Muscle of back (tissue), 11 donors: Measurements from ENCODE around the gene TAB3. TPM values are rescaled to one million over a fixed set of nuclear protein-coding genes. Genes with fewer than 3 reads are reported as not detected.

ENCODE experiments used
- DNase-seq, 3 donors: peaks; one replicate each; pipeline versions ENCODE4 v3.0.0 to v3.0.0-alpha.2; 2013
- polyA plus RNA-seq, 10 donors: library from polyadenylated mRNA; unstranded; fragments of 120-200 nt; gene quantifications; one replicate each; pipeline ENCODE4 v1.2.1, GENCODE V29; 2013; ENCODE audit not compliant: insufficient read length in 10 of 10

Gene TAB3
- polyA plus RNA-seq, 10 donors = 9.6 to 16.5 (median 12.8) TPM

DNA sequence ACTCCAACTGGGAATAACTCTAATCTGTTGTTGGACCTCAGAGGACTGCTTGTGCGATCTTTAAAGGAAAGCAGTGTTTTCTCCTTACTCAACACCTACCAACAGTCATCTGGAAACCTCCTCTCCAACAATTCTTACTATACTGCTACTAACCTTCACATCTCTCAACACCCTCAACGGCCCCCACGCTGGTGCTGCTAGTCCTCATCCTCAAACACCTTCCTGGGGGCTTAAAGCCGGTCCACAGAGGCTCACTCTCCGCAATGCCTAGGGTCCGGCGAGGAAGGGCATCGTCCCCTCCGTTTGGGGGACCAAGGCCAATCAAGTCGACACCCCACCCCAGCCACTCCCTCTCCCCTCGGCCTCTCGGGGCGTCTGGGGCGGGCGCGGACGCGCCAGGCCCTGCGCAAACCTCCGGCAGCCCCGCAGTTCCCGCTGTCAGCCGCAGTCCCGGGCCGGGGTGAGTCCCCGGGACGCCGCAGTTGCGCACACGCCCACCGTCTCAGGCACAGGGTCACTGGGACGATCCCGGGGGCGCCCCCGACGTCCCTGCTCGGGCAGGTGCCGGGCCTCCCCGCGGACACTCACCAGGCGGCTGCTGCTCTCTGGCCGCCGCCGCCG is 418 bp downstream of the TAB3 start:
- DNase-seq = peak in 2 of 3 donors; percentile 23 to 59

DNA sequence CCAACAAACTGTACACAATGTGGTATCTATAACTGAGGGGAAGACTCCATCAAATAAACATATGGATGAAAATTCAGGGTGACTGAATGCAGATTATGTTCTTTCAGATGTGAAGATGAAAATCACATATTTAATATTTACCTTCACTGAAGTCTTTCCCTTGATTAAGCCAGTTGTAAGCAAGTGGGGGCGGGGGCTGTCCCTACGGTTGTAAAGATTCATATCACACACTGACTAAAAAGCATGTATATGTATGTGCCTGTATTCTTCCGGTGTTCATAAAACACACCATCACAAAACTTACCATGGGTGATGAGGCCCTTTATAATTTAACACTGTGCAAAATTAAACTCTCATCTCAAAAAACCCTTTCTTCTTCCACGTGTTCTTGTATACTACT is 1.3 kb downstream of the TAB3 start:
- no peak for DNase-seq

DNA sequence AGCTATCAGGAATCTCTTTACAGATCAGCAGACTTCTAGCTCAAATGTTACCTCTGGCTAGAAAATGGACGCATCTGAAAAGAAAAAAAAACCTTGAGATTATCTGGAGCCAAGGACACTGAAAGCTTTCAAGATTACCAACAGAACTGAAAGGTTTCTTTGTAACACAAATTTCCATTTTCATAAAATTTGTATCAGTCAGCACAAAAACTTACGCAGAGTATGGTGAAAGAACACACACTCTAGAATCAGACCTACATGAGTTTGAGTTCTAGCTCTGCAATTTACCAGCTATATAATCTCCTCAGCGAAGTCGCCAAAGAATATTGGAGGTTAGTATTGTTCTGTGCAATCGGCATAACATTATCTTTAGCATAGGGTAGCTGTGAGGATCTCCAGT is 1.8 kb downstream of the TAB3 start:
- DNase-seq = no peak

DNA sequence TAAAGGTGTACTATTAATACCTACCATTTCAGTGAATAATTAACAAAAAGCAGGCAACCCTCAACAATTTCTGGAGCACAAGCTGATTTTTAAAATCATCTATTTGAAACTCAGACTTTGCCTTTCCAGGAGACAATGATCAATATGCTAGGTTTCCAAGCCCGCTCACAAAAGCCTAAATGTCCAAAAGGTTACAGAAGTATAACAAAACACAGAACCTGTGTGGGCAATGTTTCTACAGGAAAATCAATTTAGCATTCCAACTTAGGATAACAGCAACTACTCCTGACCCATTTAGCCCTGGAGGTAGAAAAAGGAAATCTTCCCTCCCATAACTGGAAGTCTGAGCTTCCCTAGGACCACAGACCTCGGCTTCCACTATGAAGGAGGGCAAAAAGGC is 3.9 kb downstream of the TAB3 start:
- DNase-seq = no peak

DNA sequence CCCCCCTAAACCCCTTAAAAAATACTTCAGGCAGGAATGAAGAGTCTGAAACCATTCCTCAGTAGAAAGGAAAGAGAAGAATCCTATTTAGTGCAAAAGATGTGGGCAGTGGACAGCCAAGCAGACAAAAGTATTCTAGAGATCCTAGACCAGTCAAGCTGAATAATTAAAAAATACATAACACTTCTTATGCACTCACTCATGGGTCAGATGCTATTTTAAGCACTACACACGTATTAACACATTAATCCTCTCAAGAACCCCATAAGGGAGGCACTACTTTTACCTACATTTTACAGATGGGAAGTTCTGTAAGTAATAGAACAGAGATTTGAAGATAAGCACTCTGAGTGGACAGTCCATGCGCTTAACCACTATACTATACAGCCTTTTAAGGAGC is 5.9 kb downstream of the TAB3 start:
- no peak for DNase-seq

DNA sequence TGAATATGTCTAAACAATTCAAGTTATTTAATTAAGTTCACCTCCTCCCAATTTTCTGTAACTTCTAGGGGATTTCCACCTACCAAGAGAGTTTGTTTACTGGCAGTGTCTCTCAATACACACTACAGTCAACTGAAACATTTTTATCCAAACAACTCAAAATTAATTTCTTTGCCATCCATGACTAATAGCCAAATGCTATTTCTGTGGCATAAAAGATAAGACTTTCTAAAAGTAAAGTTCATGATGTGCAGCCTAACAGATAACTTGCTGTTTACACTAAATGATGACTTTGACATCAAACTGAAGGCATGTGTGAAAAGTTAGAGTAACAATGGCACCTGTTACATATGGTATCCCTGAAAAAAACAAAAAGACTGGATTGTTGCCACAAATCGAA is 7.3 kb downstream of the TAB3 start:
- no peak for DNase-seq

DNA sequence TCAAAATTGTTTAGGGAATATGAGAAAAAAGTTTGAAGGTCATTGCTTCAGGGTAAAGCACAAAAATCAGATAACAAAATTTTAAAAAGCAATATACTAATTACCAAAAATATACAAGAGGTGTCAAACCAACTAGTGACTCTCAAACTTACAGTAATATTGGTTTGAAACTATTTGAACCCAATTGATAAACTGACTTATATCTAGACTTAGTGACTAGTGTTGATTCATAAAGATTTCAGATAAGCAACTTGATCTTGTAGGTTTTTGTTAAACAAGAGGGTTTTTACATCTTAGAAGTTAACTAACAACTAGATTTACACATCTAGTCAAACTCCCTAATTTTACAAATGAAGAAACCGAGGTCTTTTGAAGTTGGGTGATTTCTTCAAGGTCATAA is 7.7 kb downstream of the TAB3 start:
- DNase-seq = no peak

DNA sequence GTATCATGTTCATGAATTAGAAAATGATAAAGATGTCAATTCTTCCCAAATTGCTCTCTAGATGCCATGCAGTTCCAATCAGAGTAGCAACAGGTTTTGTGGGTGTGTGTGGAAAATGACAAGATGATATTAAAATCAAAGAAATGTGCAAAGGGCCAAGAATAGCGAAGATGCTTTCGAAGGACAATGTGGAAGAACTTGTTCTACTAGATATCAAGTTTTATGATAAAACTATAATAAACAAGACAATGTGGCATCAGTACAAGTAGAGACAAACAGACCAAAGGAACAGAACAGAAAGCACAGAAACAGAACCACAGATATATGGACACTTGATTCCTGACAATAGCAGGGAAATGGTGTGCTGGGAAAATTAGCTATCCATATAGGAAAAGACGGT is 9.0 kb downstream of the TAB3 start:
- no peak for DNase-seq

DNA sequence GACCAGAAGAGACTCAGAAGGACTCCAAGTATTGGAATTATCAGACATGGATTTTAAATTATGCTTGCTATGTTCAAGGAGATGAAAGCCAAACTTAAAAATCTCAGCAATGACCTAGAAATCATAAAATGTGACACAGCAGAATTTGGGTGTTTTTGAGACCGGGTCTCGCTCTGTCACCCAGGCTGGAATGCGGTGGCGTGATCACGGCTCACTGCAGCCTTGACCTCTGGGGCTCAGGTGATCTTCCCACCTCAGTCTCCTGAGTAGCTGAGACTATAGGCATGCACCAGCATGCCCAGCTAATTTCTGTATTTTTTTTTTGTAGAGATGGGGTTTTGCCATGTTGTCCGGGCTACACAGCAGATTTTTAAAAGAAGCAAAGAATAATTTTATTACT is 12.7 kb downstream of the TAB3 start:
- DNase-seq = no peak

DNA sequence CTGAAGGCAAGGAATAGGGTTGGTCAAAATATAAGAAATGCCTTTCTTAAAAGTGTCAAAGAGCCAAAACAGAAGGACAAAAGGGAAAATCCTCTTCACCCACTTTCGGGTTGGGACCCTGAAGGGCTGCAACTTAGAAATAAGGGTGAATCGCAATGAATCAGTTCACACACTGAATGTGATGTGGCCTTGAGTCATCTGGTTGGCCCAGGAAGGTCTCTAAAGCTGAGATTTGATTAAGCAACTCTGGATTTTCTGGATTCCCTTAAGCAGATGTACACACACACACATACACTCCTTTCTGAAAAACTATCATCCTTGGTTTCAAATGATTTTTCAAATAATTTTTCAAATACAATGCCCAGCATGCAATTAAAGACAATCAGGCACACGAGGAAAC is 13.1 kb downstream of the TAB3 start:
- DNase-seq = peak in 1 of 3 donors; percentile 30

DNA sequence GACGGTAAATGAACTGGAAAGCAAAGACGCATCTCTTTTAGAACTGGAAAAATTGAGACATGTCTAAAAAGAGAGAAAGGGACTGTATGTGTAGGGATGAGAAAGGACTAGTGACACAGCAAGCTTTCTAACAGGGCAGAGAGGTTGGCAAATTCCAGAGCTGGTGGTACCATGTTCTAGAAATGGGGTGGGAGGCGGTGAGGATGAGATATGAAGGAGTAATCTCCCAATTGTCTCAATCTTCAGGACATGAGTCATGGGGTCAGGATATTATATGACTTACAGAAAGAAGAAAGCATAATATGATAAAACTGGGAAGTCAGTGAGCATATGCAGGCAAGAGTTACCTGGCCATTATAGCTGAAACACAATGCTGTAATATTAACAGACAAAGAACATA is 14.2 kb downstream of the TAB3 start:
- DNase-seq = no peak

DNA sequence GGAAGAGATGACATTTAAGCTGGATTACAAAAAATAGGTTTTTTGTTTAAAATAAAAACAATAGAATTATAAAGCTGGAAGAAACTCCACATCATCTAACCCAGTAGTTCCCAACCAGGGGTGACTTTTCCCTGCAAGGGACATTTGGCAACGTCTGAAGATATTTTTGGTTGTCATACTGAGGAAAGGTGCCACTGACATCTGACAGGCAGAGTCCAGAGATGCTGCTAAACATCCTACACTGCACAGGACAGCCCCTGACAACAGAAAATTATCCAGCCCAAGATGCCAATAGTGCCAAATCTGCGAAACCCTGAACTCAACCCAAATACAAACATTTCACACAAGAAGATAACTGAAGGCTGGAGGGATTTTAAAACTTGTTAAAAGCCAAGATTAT is 18.5 kb downstream of the TAB3 start:
- no peak for DNase-seq

DNA sequence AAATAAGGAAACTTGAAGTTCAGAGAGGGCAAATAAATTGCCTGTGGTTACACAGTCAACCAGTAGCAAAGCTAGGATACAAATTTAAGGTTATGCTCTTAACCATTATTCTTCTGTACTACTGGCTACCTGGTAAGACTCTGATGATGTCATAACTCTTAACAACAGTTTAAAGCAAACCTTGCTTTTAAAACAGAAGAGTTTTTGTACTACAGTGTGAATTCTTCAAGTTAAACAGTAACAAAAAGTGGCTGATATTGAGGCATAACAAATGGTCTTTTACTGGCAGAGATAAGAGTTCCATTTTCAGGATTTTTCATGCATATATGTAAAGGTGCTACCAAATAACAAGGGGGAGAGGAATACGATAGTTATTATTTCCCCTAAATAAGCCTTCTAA is 23.4 kb downstream of the TAB3 start:
- no peak for DNase-seq

DNA sequence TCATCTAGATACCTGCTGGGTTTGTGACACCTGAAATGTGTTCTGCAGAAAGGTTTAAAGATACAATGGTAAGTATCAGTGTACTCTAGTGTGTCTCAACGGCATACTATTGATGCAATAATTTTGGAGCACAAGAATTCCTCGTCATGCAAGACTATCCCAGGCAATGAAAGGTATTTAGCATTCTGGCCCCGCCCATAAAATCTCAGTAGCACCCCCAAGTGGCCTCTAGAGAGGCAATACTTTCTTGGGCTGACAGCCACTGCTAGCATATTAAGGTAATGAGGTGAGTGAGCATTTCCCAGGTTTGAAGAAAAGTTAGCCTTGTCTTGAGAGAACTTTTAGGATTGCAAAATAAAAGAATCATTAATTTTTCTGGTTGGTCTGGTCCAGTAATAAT is 24.0 kb downstream of the TAB3 start:
- DNase-seq = no peak

DNA sequence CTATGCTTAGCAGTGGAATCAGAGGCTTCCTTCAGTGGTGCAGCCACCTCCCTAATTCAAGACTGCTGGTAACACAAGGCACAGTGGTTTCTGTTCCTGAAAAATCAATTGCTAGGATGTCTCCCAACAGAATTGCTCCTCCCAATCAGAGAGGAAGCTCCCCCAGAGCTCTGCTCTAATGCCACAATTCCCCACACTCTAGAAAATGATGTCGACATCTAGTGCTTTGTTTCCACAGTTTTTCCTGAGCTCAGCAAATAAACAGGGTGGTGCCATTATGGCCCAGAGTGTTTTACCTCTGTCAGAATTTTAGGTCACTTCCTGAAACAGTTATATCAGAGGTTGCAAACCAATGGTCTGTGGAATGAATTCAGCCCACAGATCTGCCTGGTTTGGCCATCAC is 24.7 kb downstream of the TAB3 start:
- peak in 1 of 3 donors; percentile 8 for DNase-seq

DNA sequence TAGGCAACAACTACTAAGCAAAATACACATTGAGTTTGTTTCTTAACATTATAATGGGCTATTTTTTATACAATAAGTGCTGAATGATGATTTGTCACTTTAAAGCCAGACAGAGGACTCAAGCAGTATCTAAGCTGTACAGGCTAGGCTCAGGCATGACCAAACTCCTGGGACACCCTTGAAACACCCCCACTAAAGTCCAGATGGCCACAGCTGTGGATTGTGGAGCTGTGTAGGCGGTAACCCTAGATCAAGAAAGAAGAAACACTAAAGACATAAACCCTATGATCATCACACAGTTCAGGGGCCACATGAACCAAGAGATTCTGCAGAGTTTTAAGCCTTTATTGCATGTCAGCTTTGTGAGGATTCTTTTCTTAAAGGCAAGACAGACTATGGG is 25.1 kb downstream of the TAB3 start:
- DNase-seq = peak in 1 of 3 donors; percentile 7

DNA sequence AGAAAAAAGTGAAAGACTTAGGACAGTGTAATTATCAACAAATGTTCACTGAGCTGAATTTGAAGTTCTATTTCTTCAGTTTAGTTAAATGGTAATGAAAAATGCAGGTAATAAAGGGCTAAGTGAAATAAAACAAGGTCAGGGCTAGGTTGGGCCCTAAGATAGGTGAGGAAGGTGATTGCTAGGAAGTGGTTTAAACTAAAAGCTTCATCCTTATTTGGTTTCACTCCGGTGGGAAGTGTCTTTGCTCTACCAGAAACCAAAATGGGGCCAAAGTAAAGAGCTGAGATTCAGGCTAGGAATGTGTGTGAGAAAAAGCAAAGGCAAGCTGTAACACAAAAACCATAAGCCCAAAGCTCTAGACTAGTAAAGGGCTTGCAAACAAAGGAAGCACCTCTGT is 31.0 kb downstream of the TAB3 start:
- no peak for DNase-seq

DNA sequence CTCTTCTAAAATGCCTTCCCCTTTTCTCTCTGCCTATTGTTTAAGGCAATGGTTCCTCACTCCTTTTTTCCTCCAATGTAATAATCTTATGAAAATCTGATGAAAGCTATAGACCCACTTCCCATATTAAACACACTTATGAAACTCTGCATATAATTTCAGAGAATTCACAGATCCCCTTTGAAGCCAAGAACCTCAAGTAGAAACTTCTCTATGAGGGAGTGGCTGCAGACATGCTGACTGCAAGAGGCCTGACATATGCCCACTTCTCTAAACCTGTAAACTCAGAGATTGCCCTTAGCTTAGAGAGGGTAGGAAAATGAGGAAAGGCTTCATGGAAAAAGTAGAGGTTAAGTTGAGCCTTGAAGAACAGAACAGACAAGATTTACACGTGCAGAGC is 37.6 kb downstream of the TAB3 start:
- DNase-seq = no peak

DNA sequence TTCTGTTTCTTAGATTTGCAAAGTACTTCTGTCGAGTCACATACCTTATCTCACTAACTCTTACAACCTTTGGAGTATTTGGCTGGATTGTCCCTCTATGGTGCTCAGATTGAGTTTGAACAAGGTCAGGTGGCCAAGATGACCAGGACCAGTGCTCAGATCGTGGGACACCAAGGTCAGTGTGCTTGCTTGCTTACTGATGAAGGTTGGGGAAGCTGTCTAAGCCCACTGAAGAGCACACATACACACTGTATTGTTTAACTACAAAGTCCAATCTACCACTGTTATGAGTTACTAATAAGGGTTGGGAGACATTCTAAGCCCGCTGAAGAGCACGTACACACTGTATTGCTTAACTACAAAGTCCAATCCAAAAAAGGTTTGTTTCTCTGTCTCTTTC is 53.7 kb downstream of the TAB3 start:
- DNase-seq = no peak

DNA sequence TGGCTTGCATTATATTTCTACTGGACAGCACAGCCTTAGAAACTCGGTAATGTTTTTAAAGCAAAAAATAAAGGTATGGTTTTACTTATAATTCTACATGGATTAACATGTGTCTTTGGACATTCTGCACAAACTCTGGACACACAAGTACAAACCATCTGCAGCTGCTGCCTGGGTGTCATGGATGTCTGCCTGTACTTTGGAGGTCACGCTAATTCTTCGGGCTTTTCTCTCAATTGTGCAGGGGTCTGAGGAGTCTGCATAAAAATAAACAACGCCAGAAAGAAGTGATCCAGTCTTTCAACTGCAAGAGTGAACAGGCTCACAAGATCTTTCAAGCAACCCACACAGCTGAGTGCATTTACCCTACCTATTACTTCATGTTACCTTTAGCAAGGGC is 55.2 kb downstream of the TAB3 start:
- DNase-seq = no peak

DNA sequence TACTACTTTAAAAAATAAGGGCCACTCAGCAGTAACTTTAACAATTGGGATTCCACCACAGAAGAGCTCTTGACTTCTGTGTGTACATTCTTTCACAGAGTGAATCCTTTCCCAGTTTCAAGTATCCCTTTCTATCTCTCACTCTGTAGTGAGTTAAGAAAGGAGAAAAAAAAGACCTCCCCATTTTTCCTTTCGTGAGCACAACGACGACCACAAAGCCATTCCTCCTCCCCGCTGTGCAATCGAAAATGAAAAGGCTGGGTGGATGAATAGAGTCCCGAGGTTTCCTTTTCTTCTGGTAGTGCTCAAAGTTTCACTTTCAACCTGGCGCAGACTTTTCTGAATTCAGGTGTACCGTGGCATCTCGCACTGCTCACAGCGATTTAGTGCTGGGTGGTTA is 58.0 kb downstream of the TAB3 start:
- DNase-seq = no peak

DNA sequence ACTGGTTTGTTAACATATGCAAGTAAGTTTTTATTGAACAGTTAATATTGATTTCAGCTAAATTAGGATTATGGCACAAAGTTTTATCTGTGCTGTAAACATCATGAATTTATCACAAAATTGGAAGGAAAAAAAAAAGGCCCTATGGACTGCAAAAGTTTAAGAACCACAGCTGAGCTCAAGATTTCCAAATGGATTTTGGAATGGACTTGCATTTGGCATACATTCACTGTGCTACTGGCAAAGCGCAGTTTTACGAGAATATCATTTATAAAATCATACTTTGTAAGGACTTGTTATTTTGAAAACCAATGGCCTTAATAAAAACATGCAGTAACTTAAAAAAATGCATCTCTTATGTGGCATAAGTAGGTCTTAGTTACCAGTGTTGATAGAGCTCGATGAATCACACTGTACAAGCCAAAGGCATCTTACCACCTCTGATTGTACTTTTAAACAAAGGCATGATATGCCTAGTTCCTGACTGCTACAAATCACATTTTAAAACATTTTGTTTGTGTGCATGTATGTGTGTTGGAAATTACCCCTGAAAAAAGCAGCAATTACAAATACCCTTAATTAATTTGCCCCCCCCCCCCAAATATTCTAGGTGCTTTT is 58.6 kb downstream of the TAB3 start:
- peak in 2 of 3 donors; percentile 19 to 36 for DNase-seq

DNA sequence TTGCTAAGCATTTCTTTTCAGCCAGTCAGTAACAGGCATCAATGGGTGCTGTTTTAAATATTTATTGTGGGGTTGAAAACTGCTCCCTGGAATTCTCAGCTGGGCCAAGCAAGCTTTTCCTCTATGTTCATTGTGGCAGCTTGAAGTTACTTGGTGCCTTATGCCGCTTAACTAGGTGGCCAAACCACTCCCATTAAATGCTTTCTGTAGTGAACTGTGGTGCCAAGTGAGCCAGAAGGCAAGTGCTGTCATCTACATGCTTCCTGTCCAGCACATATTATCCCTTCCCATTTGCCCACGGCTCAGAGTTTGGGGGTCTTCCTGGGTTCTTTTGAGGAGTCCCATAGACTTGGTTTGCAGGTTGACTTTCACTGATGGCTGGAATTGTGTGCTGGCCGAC is 64.8 kb downstream of the TAB3 start:
- DNase-seq = no peak

DNA sequence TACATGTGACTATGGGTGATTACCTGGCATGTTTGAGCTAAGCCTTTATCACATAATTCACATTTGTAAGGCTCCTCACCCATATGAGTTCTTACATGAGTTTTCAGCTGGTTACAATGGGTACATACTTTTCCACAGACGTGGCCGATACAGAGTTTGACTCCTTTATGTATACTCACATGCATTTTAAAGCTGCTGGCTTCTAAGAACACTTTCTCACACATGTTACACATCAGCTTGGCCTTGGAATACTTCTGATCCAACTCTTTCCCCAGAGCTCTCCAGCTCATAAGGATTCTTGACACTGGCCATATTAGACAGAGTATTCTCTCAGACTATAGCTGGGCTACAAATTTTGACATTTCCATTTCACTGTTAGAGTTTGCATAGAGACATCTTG is 66.3 kb downstream of the TAB3 start:
- DNase-seq = peak; percentile 23 to 74 (median 59)
